ENCODE results near the gene ZNF740.

ZNF740 gene

GRCh38 chr12:53227836-53228235 is 47.3 kb downstream of the ZNF740 start:
- no peak for DNase-seq

GRCh38 chr12:53229454-53229853 is 48.9 kb downstream of the ZNF740 start:
- DNase-seq, result no peak

GRCh38 chr12:53230108-53230845 is 49.8 kb downstream of the ZNF740 start:
- no peak for DNase-seq

GRCh38 chr12:53231671-53231920 is 51.1 kb downstream of the ZNF740 start:
- DNase-seq, result no peak

- peak; percentile 78 for DNase-seq
These were observed 51.6 kb downstream of the ZNF740 start, which contains the start of gene RARG for GRCh38 chr12:53231921-53232645. RARG (minus strand) TSS chr12:53232209; CDS start chr12:53227545, 4,664 bp downstream.

- DNase-seq, result peak; percentile 48
These were observed 52.3 kb downstream of the ZNF740 start for GRCh38 chr12:53232646-53233461.

GRCh38 chr12:53233671-53234121 is 53.2 kb downstream of the ZNF740 start:
- no peak for DNase-seq

GRCh38 chr12:53234271-53234914 is 53.9 kb downstream of the ZNF740 start:
- no peak for DNase-seq

GRCh38 chr12:53235164-53235563 is 54.6 kb downstream of the ZNF740 start:
- DNase-seq, result no peak

GRCh38 chr12:53235742-53236442 is 55.4 kb downstream of the ZNF740 start:
- no peak for DNase-seq

- DNase-seq, result no peak
These were observed 56.1 kb downstream of the ZNF740 start for GRCh38 chr12:53236443-53237111.

GRCh38 chr12:53239643-53240258 is 59.2 kb downstream of the ZNF740 start:
- DNase-seq, result no peak

- no peak for DNase-seq
These were observed 61.3 kb downstream of the ZNF740 start for GRCh38 chr12:53241623-53242412.

- no peak for DNase-seq
These were observed 63.8 kb downstream of the ZNF740 start for GRCh38 chr12:53244337-53244736.

Measured in fibroblast of skin of right biceps (primary cell).